Nephron progenitor cell (in vitro differentiated cells): ENCODE measurements around the gene DCDC2B.
A peak's percentile ranks its signal among the peaks of the same experiment; 100 is the strongest.

Experiments used
- DNase-seq: peaks from one replicate; pipeline ENCODE4 v3.0.0; 2021
- H3K27ac Mint-ChIP-seq: 2 replicates; pipeline ENCODE4 v1.8.0; 2021; ENCODE audit warnings: mild to moderate bottlenecking, moderate library complexity, mixed read lengths
- H3K27me3 Mint-ChIP-seq: 2 replicates; pipeline ENCODE4 v1.8.0; 2021; ENCODE audit warnings: mild to moderate bottlenecking, low read depth, mixed read lengths; ENCODE audit not compliant: poor library complexity
- H3K36me3 Mint-ChIP-seq: 2 replicates; pipeline ENCODE4 v1.8.0; 2021; ENCODE audit warnings: low read depth, mixed read lengths
- H3K4me1 Mint-ChIP-seq: 2 replicates; pipeline ENCODE4 v1.8.0; 2021; ENCODE audit warnings: mixed read lengths
- H3K4me3 Mint-ChIP-seq: 2 replicates; pipeline ENCODE4 v1.8.0; 2021; ENCODE audit warnings: mild to moderate bottlenecking, moderate library complexity, mixed read lengths
- H3K9me3 Mint-ChIP-seq: 2 replicates; pipeline ENCODE4 v1.8.0; 2021; ENCODE audit warnings: mild to moderate bottlenecking, moderate library complexity, mixed read lengths
- CTCF ChIP-seq: fragments of 200-600 bp; sonication (generic); IDR thresholded peaks from 2 replicates; pipeline ENCODE4 v1.5.0; 2021; ENCODE audit warnings: antibody characterized with exemption

Gene DCDC2B

GRCh38 chr1:32181563-32181962 lies 27.3 kb upstream of the DCDC2B start:
- H3K27me3 Mint-ChIP-seq, result no peaks in the 10 kb centered on the region
- peaks cover 36% of the 10 kb centered on the region for H3K4me1 Mint-ChIP-seq
- peak overlapping the region; percentile 77 for H3K27ac Mint-ChIP-seq
- peak overlapping the region; percentile 94 for H3K4me3 Mint-ChIP-seq
- no peak for DNase-seq
- no peak for TF ChIP-seq CTCF
- no peaks in the 10 kb centered on the region for H3K9me3 Mint-ChIP-seq
- peaks cover 58% of the 10 kb centered on the region for H3K36me3 Mint-ChIP-seq

- Mint-ChIP-seq H3K36me3 (peaks cover 56% of the 10 kb centered on the region), H3K27me3 (no peaks in the 10 kb centered on the region), H3K4me1 (peaks cover 36% of the 10 kb centered on the region), H3K27ac (no peak overlapping the region), H3K9me3 (no peaks in the 10 kb centered on the region), H3K4me3 (peak overlapping the region; percentile 5)
- DNase-seq, result no peak
- no peak for TF ChIP-seq CTCF
These were observed 26.8 kb upstream of the DCDC2B start for GRCh38 chr1:32182060-32182459.

GRCh38 chr1:32184650-32185049 lies 24.2 kb upstream of the DCDC2B start:
- no peak for TF ChIP-seq CTCF
- Mint-ChIP-seq H3K4me3 (no peak overlapping the region), H3K27ac (no peak overlapping the region), H3K4me1 (peaks cover 30% of the 10 kb centered on the region), H3K27me3 (peaks cover 2% of the 10 kb centered on the region), H3K9me3 (no peaks in the 10 kb centered on the region), H3K36me3 (peaks cover 77% of the 10 kb centered on the region)
- DNase-seq, result no peak

GRCh38 chr1:32186077-32186476 lies 22.8 kb upstream of the DCDC2B start:
- TF ChIP-seq CTCF, result no peak
- H3K27me3 Mint-ChIP-seq, result peaks cover 3% of the 10 kb centered on the region
- H3K4me1 Mint-ChIP-seq, result peaks cover 18% of the 10 kb centered on the region
- H3K4me3 Mint-ChIP-seq, result no peak overlapping the region
- H3K9me3 Mint-ChIP-seq, result no peaks in the 10 kb centered on the region
- peak overlapping the region; percentile 11 for H3K27ac Mint-ChIP-seq
- DNase-seq, result no peak
- peaks cover 74% of the 10 kb centered on the region for H3K36me3 Mint-ChIP-seq

- DNase-seq, result no peak
- no peak for TF ChIP-seq CTCF
- no peak overlapping the region for H3K4me3 Mint-ChIP-seq
- peaks cover 3% of the 10 kb centered on the region for H3K27me3 Mint-ChIP-seq
- no peak overlapping the region for H3K27ac Mint-ChIP-seq
- H3K36me3 Mint-ChIP-seq, result peaks cover 74% of the 10 kb centered on the region
- H3K4me1 Mint-ChIP-seq, result peaks cover 14% of the 10 kb centered on the region
- H3K9me3 Mint-ChIP-seq, result no peaks in the 10 kb centered on the region
These were observed 22.4 kb upstream of the DCDC2B start for GRCh38 chr1:32186491-32186890.

- Mint-ChIP-seq H3K27ac (no peak overlapping the region), H3K4me1 (peaks cover 11% of the 10 kb centered on the region), H3K27me3 (peaks cover 3% of the 10 kb centered on the region), H3K36me3 (peaks cover 74% of the 10 kb centered on the region), H3K4me3 (no peak overlapping the region), H3K9me3 (no peaks in the 10 kb centered on the region)
- no peak for TF ChIP-seq CTCF
- no peak for DNase-seq
These were observed 21.0 kb upstream of the DCDC2B start for GRCh38 chr1:32187850-32188249.
